Measurements from ENCODE around the gene SLC25A41. TPM values are rescaled to one million over a fixed set of nuclear protein-coding genes. Genes with fewer than 3 reads are reported as not detected.

Gene SLC25A41
- total RNA-seq, 2 donors from 2014 or later, result 0.18 to 0.57 TPM

DNA sequence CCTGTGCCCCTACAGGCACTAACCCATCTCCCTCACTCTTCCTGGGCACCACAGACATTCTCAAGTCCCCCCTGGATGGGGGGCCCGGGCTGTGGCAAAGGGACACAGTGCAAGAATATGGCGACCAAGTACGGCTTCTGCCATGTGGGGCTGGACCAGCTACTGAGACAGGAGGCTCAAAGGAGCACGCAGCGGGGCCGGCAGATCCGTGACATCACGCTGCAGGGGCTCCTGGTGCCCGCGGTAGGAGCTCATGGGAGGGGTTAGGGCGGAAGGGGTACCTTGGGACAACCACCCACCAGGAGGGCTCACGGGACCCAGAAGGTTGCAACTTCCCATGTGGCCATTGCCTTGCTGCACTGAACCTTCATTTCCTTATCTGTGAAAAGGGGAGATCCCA, 37.3 kb downstream of the SLC25A41 start:
- H3K27ac ChIP-seq, result no peak overlapping the region
- peaks cover 5% of the 10 kb centered on the region for H3K4me1 ChIP-seq (replicated peaks)
- TF ChIP-seq POLR2A (IDR thresholded peaks at IDR 0.05) (no peak), POLR2AphosphoS5 (IDR thresholded peaks at IDR 0.05) (no peak), CTCF (IDR thresholded peaks at IDR 0.05) (no peak)
- intact Hi-C loops (cut with DNase I), result no loop called here
- DNase-seq (ENCODE audit: low spot score), result no peak
- H3K36me3 ChIP-seq, result no peaks in the 10 kb centered on the region
- no peaks in the 10 kb centered on the region for H3K9me3 ChIP-seq
- H3K4me3 ChIP-seq, result no peak overlapping the region
- 91% methylated on average over 12 of the region's 12 CpGs for WGBS
- no peaks in the 10 kb centered on the region for H3K27me3 ChIP-seq (replicated peaks; ENCODE audit: insufficient read depth)

GRCh38 chr19:6394831-6395230, 38.7 kb downstream of the SLC25A41 start:
- Histone ChIP-seq H3K36me3 (no peaks in the 10 kb centered on the region), H3K4me3 (no peak overlapping the region), H3K9me3 (no peaks in the 10 kb centered on the region), H3K27ac (no peak overlapping the region), H3K4me1 (replicated peaks) (peaks cover 5% of the 10 kb centered on the region), H3K27me3 (replicated peaks; ENCODE audit: insufficient read depth) (no peaks in the 10 kb centered on the region)
- DNase-seq (ENCODE audit: low spot score), result no peak
- intact Hi-C loops (cut with DNase I), result no loop called here
- TF ChIP-seq POLR2A (IDR thresholded peaks at IDR 0.05), result no peak
- TF ChIP-seq POLR2AphosphoS5 (IDR thresholded peaks at IDR 0.05), result no peak
- no peak for TF ChIP-seq CTCF (IDR thresholded peaks at IDR 0.05)
- WGBS, result 92% methylated on average over 3 of the region's 3 CpGs

DNA sequence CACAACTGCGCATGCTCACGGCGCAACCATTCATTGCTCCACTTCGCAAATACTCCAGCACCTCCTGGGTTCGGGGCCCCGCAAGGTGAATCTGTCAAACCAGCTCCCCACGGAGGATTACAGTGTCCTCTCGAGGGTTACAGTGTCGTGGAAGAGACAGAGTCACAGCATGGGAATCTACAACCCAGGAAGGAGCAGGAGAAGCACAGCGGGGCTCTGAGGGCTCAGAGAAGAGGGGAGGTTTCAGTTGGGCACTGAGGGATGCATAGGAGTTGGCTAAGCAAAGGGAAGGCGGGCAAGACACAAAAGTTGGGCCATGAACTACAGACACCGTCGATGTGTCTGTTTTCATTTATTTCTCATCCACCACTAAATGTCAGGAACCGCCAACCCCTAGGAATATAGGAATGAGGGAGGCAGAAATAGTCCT, 39.6 kb downstream of the SLC25A41 start:
- WGBS, result 28% methylated on average over 13 of the region's 14 CpGs

DNA sequence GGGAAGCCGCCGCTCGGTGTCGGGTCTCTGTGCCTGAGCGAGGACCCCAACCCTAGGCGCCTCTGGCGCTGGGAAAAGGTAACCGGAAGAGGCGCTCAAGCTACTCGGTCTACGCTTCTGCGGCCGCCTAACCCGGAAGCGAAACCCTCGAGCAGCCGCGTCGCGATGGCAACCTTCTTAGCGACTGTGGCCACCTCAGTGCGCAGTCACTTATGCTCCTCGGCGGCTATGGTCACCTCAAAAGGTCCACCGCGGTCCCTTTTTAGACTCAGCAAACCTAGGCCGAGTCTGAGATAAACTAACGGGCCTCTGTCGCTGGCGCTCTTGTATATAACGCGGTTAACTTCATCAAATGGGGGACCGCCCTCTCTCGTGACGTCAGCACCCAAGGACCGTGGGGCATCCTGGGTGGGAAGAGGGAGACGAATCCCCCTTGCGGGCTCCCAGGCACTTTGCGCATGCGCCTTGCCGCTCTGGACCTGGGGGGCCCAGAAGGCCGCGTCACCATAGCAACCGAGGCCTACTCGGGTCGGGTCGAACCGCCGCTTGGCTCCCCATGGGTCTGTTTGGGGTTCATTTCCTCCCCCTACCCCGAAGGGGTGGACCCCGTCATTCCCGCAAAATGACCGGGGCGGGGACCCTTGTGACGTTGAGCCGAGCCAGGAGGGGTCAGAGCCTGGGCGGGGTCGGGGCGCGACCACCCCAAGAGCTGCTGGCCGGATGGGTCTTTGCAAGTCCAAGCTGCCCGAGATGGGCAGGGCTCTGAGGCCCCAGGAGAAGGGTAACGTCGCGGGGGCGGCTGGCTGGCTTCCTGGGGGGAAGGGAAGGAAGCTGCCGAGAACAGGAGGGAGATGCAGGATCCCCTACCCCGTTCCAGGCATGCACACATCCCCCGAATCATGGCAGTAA, 40.2 kb downstream of the SLC25A41 start, which contains the start of gene GTF2F1:
Gene GTF2F1 (minus strand): TSS at position 91 of the 909 bp plus-strand sequence. CDS start 169 bp downstream, outside the sequence.
- intact Hi-C loops (cut with DNase I), result loop anchor here (1.0 to 2.0 kb wide), 2 partner anchors 20 to 31 kb away; partner anchors contain the start of gene KHSRP
- peak; percentile 83 for DNase-seq (ENCODE audit: low spot score)
- H3K4me3 ChIP-seq, result peak within 1 kb of the TSS; percentile 74 to 85
- H3K4me1 ChIP-seq (replicated peaks), result peaks cover 5% of the 10 kb centered on the region
- peak in 1 of 4 experiments; percentile 17 for TF ChIP-seq CTCF (IDR thresholded peaks at IDR 0.05)
- peak; percentile 8 for TF ChIP-seq POLR2A (IDR thresholded peaks at IDR 0.05)
- peak; percentile 75 for TF ChIP-seq POLR2AphosphoS5 (IDR thresholded peaks at IDR 0.05)
- H3K27ac ChIP-seq, result peak within 1 kb of the TSS; percentile 94 to 95
- H3K36me3 ChIP-seq, result no peaks in the 10 kb centered on the region
- under 1% methylated on average over 54 of the region's 69 CpGs for WGBS
- no peaks in the 10 kb centered on the region for H3K27me3 ChIP-seq (replicated peaks; ENCODE audit: insufficient read depth)
- no peaks in the 10 kb centered on the region for H3K9me3 ChIP-seq

More for the DNA sequence above, 39.6 kb downstream of the SLC25A41 start:
- no peaks in the 10 kb centered on the region for H3K27me3 ChIP-seq (replicated peaks; ENCODE audit: insufficient read depth)
- H3K9me3 ChIP-seq, result no peaks in the 10 kb centered on the region
- H3K36me3 ChIP-seq, result no peaks in the 10 kb centered on the region
- intact Hi-C loops (cut with DNase I), result loop anchor here (1.0 to 2.0 kb wide), 2 partner anchors 21 to 31 kb away; partner anchors contain the start of gene KHSRP
- TF ChIP-seq POLR2A (IDR thresholded peaks at IDR 0.05) (no peak), POLR2AphosphoS5 (IDR thresholded peaks at IDR 0.05) (no peak), CTCF (IDR thresholded peaks at IDR 0.05) (no peak)
- H3K4me1 ChIP-seq (replicated peaks), result peaks cover 5% of the 10 kb centered on the region
- peak overlapping the region; percentile 94 to 95 for H3K27ac ChIP-seq
- no peak for DNase-seq (ENCODE audit: low spot score)
- H3K4me3 ChIP-seq, result peak overlapping the region; percentile 74 to 85

Measured in prostate gland (tissue), 2 donors.